Kidney (tissue), 14 donors: ENCODE measurements around the gene RPL14. TPM values are rescaled to one million over a fixed set of nuclear protein-coding genes. Genes with fewer than 3 reads are reported as not detected.

Source experiments
- DNase-seq, 5 donors: peaks; one replicate each; pipeline ENCODE4 v3.0.0-alpha.2; 2013 to 2020
- FAIRE-seq: peaks from 2 replicates; lab custom pipeline; 2012; peaks lifted over from hg19 to GRCh38; lab: Jason Lieb, UNC
- H3K27ac ChIP-seq, 2 donors: one replicate each; pipeline ENCODE4 v1.7.0; 2013; ENCODE audit warnings: low read depth in 2 of 2, low read length in 2 of 2, inconsistent platforms in 1 of 2
- H3K27me3 ChIP-seq: one replicate; pipeline ENCODE4 v1.7.1; 2013; ENCODE audit warnings: low read length, inconsistent platforms; ENCODE audit not compliant: control insufficient read depth, insufficient read depth
- H3K36me3 ChIP-seq, 3 donors: one replicate each; pipeline versions ENCODE4 v1.7.0 to v1.7.1; 2013; ENCODE audit warnings: low read length in 3 of 3, control low read depth in 1 of 3, inconsistent platforms in 1 of 3; ENCODE audit not compliant: insufficient read depth in 3 of 3, control insufficient read depth in 2 of 3
- H3K4me1 ChIP-seq, 3 donors: one replicate each; pipeline versions ENCODE4 v1.7.0 to v1.7.1; 2013; ENCODE audit warnings: low read length in 3 of 3, inconsistent platforms in 1 of 3, low read depth in 1 of 3; ENCODE audit not compliant: control insufficient read depth in 2 of 3, insufficient read depth in 2 of 3
- H3K4me3 ChIP-seq, 3 donors: one replicate each; pipeline versions ENCODE4 v1.7.0 to v1.8.1; 2013; ENCODE audit warnings: low read length in 3 of 3, control low read depth in 1 of 3, inconsistent platforms in 1 of 3
- H3K9ac ChIP-seq, 3 donors: one replicate each; pipeline versions ENCODE4 v1.7.0 to v1.7.1; 2013; ENCODE audit warnings: low read length in 3 of 3, control low read depth in 1 of 3, inconsistent platforms in 1 of 3
- H3K9me3 ChIP-seq, 3 donors: one replicate each; pipeline versions ENCODE4 v1.7.0 to v1.7.1; 2013; ENCODE audit warnings: low read length in 3 of 3, control low read depth in 1 of 3, inconsistent platforms in 1 of 3; ENCODE audit not compliant: control insufficient read depth in 2 of 3, insufficient read depth in 1 of 3
- CTCF ChIP-seq: IDR thresholded peaks from 3 replicates; pipeline ENCODE4 v1.5.1; 2012; ENCODE audit warnings: mild to moderate bottlenecking, moderate library complexity, borderline replicate concordance; ENCODE audit not compliant: insufficient read depth; ENCODE audit errors: extremely low read depth
- intact Hi-C: fragments of 100-400 bp; cut with DNase I; formaldehyde crosslinking; loops from one replicate; pipeline ENCODE4 v1.11.1; 2022
- polyA plus RNA-seq: library from polyadenylated mRNA; stranded (reverse); fragments of 350-450 nt; fragmentation: Illumina TruSeq; extraction: RNeasy Lipid Tissue Mini Kit (QIAGEN cat#74804); gene quantifications from one replicate; pipeline ENCODE4 v1.2.3, GENCODE V29; 2014; ENCODE audit warnings: low read depth, low replicate concordance; ENCODE audit not compliant: insufficient read depth
- total RNA-seq: library from RNA; stranded (reverse); fragmentation: NEBNext Ultra II Directional; extraction: Animal tissue kit (Norgen Biotek cat#: 25700); gene quantifications from one replicate; pipeline ENCODE4 v1.2.1, GENCODE V29; 2021
- donor health status: control.
- donor health status: control.
- donor health status: control.
- donor health status: control.
- donor health status: control.
- donor health status: DM: yes; HTN: yes; CAD: no.
- donor health status: Normal renal cell carcinoma (clear cell type).

Gene RPL14
- total and polyA plus RNA-seq, 2 donors from 2014 or later, result 778 to 1,497 TPM

GRCh38 chr3:40417845-40418543, 39.1 kb upstream of the RPL14 start:
- H3K4me3 ChIP-seq, result no peak overlapping the region
- no peak for TF ChIP-seq CTCF
- no peak for DNase-seq
- H3K4me1 ChIP-seq, result no peaks in the 10 kb centered on the region
- H3K9me3 ChIP-seq, result no peaks in the 10 kb centered on the region
- no peak overlapping the region for H3K27ac ChIP-seq
- intact Hi-C loops, result no loop called here
- no peak for FAIRE-seq
- no peaks in the 10 kb centered on the region for H3K27me3 ChIP-seq
- H3K9ac ChIP-seq, result no peak overlapping the region
- H3K36me3 ChIP-seq, result no peaks in the 10 kb centered on the region

- intact Hi-C loops, result no loop called here
- Histone ChIP-seq H3K4me1 (no peaks in the 10 kb centered on the region), H3K36me3 (peaks cover 0 to 4% (median 3%) of the 10 kb centered on the region in 3 donors), H3K4me3 (no peak overlapping the region), H3K27me3 (no peaks in the 10 kb centered on the region), H3K9me3 (no peaks in the 10 kb centered on the region), H3K27ac (no peak overlapping the region), H3K9ac (no peak overlapping the region)
- DNase-seq, result no peak
- no peak for FAIRE-seq
- TF ChIP-seq CTCF, result no peak
Observed at GRCh38 chr3:40422861-40423260, 34.3 kb upstream of the RPL14 start.

- Histone ChIP-seq H3K27ac (no peak overlapping the region), H3K4me3 (no peak overlapping the region), H3K4me1 (no peaks in the 10 kb centered on the region), H3K27me3 (no peaks in the 10 kb centered on the region), H3K9me3 (no peaks in the 10 kb centered on the region), H3K36me3 (peaks cover 0 to 4% (median 3%) of the 10 kb centered on the region in 3 donors), H3K9ac (no peak overlapping the region)
- no peak for FAIRE-seq
- DNase-seq, result peak in 1 of 5 donors; percentile 3
- intact Hi-C loops, result no loop called here
- TF ChIP-seq CTCF, result no peak
Observed at GRCh38 chr3:40427045-40427669, 30.0 kb upstream of the RPL14 start.
